A549 (cell line): Measurements from ENCODE around the gene ZSCAN1. TPM values are rescaled to one million over a fixed set of nuclear protein-coding genes. Genes with fewer than 3 reads are reported as not detected.

ENCODE experiments used
- ATAC-seq, 2 experiments: fragments of 200-7000 bp in 1 of 2; fragments of >200 bp in 1 of 2; cut with Nextera tagmentation in 1 of 2; cut with Tn5 transposase in 1 of 2; 3 replicates each; pipeline versions ENCODE4 v1.8.0 to v1.9.1; 2018 to 2020; ENCODE audit warnings: mild to moderate bottlenecking in 1 of 2, moderate library complexity in 1 of 2
- CTCF ChIA-PET: fragments of 300-600 bp; sonication (Branson Sonifier 250); formaldehyde crosslinking; extraction: SDS; loops from one replicate; lab custom pipeline; 2021; ENCODE audit warnings: antibody characterized with exemption, inconsistent platforms; lab: Yijun Ruan, JAX
- POLR2A ChIA-PET: fragments of 350-600 bp; formaldehyde crosslinking; extraction: SDS; loops from one replicate; lab custom pipeline; 2021; ENCODE audit warnings: antibody characterized with exemption, inconsistent platforms; lab: Yijun Ruan, JAX
- DNase-seq, 2 experiments: peaks; one replicate each; pipeline versions ENCODE4 v3.0.0 to v3.0.0-alpha.2; 2011 to 2016; ENCODE audit warnings: low read depth in 1 of 2, low spot score in 1 of 2
- FAIRE-seq: peaks from 2 replicates; lab custom pipeline; 2011; peaks lifted over from hg19 to GRCh38; lab: Jason Lieb, UNC
- H3K27ac ChIP-seq, 2 experiments: fragments of >200 bp; sonication (Bioruptor Twin); formaldehyde crosslinking; 3 replicates each; pipeline ENCODE4 v1.5.1; 2016 to 2017
- H3K4me1 ChIP-seq: fragments of >200 bp; sonication (Bioruptor Twin); formaldehyde crosslinking; 3 replicates; pipeline ENCODE4 v1.6.1; 2016
- H3K4me2 ChIP-seq: fragments of >200 bp; sonication (Bioruptor Twin); formaldehyde crosslinking; 3 replicates; pipeline ENCODE4 v1.6.1; 2016
- H3K4me3 ChIP-seq: fragments of >200 bp; sonication (Bioruptor Twin); formaldehyde crosslinking; 3 replicates; pipeline ENCODE4 v1.5.1; 2016
- H3K9me3 ChIP-seq: fragments of >200 bp; sonication (Bioruptor Twin); formaldehyde crosslinking; 3 replicates; pipeline ENCODE4 v1.6.1; 2016
- BHLHE40 ChIP-seq: IDR thresholded peaks from 2 replicates; pipeline ENCODE4 v1.6.1; 2012; ENCODE audit warnings: low read depth, low read length, inconsistent platforms
- CBX2 ChIP-seq: fragments of 200-600 bp; sonication (generic); IDR thresholded peaks from 2 replicates; pipeline ENCODE4 v1.6.1; 2016; ENCODE audit warnings: low read depth, mild to moderate bottlenecking, borderline replicate concordance
- CEBPB ChIP-seq, 2 experiments: fragments of >200 bp in 1 of 2; sonication (Bioruptor Twin) in 1 of 2; formaldehyde crosslinking in 1 of 2; IDR thresholded peaks; 2 replicates each; pipeline ENCODE4 v1.6.1; 2012 to 2016
- CTCF ChIP-seq: fragments of >200 bp; sonication (Bioruptor Twin); formaldehyde crosslinking; IDR thresholded peaks from 3 replicates; pipeline ENCODE4 v1.5.1; 2016
- EHMT2 ChIP-seq: fragments of 200-600 bp; sonication (generic); IDR thresholded peaks from 2 replicates; pipeline ENCODE4 v1.6.1; 2016; ENCODE audit warnings: antibody characterized with exemption, low read depth, mild to moderate bottlenecking, moderate library complexity
- EP300 ChIP-seq, 2 experiments: fragments of >200 bp; sonication (Bioruptor Twin); formaldehyde crosslinking; IDR thresholded peaks; 2 replicates in 1 of 2; 3 replicates in 1 of 2; pipeline ENCODE4 v1.6.1; 2016 to 2017
- FOXS1 ChIP-seq: fragments of 250-450 bp; sonication (Bioruptor Pico); IDR thresholded peaks from 2 replicates; pipeline ENCODE4 v1.5.0; 2020; ENCODE audit warnings: mild to moderate bottlenecking, moderate library complexity
- HMGXB4 ChIP-seq: fragments of 250-450 bp; sonication (Bioruptor Pico); IDR thresholded peaks from 2 replicates; pipeline ENCODE4 v1.5.0; 2021; ENCODE audit warnings: mild to moderate bottlenecking, moderate library complexity, borderline replicate concordance
- KDM1A ChIP-seq: fragments of 200-600 bp; sonication (generic); IDR thresholded peaks from 2 replicates; pipeline ENCODE4 v1.6.1; 2016; ENCODE audit warnings: low read depth, mild to moderate bottlenecking
- NFE2L2 ChIP-seq: fragments of 150-350 bp; conservative IDR thresholded peaks from 2 replicates; pipeline ENCODE4 v1.6.1; 2014; ENCODE audit warnings: low read length
- NPAS2 ChIP-seq: fragments of 250-450 bp; sonication (Bioruptor Pico); IDR thresholded peaks from 2 replicates; pipeline ENCODE4 v1.8.0; 2022; ENCODE audit warnings: mild to moderate bottlenecking, moderate library complexity, borderline replicate concordance
- PHF8 ChIP-seq: fragments of 200-600 bp; sonication (generic); IDR thresholded peaks from 2 replicates; pipeline ENCODE4 v1.6.1; 2016; ENCODE audit warnings: low read depth, mild to moderate bottlenecking, antibody characterized with exemption, moderate library complexity, borderline replicate concordance
- POLR2A ChIP-seq: IDR thresholded peaks from 2 replicates; pipeline ENCODE4 v1.6.1; 2012; ENCODE audit warnings: mild to moderate bottlenecking, low read length
- RARB ChIP-seq: fragments of 250-450 bp; sonication (Bioruptor Pico); IDR thresholded peaks from 2 replicates; pipeline ENCODE4 v1.8.0; 2021; ENCODE audit warnings: mild to moderate bottlenecking, moderate library complexity
- RCOR1 ChIP-seq: fragments of 150-350 bp; IDR thresholded peaks from 2 replicates; pipeline ENCODE4 v1.6.1; 2014; ENCODE audit warnings: antibody characterized with exemption, low read length, low read depth
- RFX5 ChIP-seq: fragments of 450-650 bp; IDR thresholded peaks from 2 replicates; pipeline ENCODE4 v1.7.1; 2014; ENCODE audit warnings: antibody characterized with exemption, mild to moderate bottlenecking, moderate library complexity
- RNF2 ChIP-seq: fragments of 200-600 bp; sonication (generic); IDR thresholded peaks from 2 replicates; pipeline ENCODE4 v1.6.1; 2016; ENCODE audit warnings: low read depth, mild to moderate bottlenecking, antibody characterized with exemption, moderate library complexity, borderline replicate concordance
- TFCP2L1 ChIP-seq: fragments of 250-450 bp; sonication (Bioruptor Pico); IDR thresholded peaks from 2 replicates; pipeline ENCODE4 v1.5.0; 2021; ENCODE audit warnings: mild to moderate bottlenecking
- ZSCAN20 ChIP-seq: fragments of 250-450 bp; sonication (Bioruptor Pico); IDR thresholded peaks from 2 replicates; pipeline ENCODE4 v1.8.0; 2022; ENCODE audit warnings: mild to moderate bottlenecking, moderate library complexity
- WGBS: methylation state at CpG from one replicate; pipeline ENCODE4 v1.1.6; 2017; ENCODE audit errors: missing lambda C conversion rate; 5-methylcytosine and 5-hydroxymethylcytosine counted together
- polyA plus RNA-seq, 4 experiments: library from polyadenylated mRNA; depleted of rRNA in 3 of 4; stranded (reverse); fragments of >200 nt; fragmentation: RNase III in 1 of 4; extraction: RNeasy Plus Mini Kit Qiagen cat#74134 plus additional on column Dnase treatment in 1 of 4; gene quantifications; 2 replicates in 3 of 4; 3 replicates in 1 of 4; pipeline ENCODE4 v1.2.3, GENCODE V29; 2011 to 2017

The ZSCAN1 gene
- polyA plus RNA-seq, 2 of the 4 experiments (the other 2 are of a cell fraction), result not detected

GRCh38 chr19:58009666-58010301 is 24.0 kb upstream of the ZSCAN1 start:
- peak; percentile 17 to 77 for DNase-seq

GRCh38 chr19:58010507-58010906 is 23.3 kb upstream of the ZSCAN1 start:
- CTCF ChIA-PET, result interaction anchor here (0.6 kb wide), 1 partner anchor 44 kb away, joined by 3 read pairs; no protein-coding TSS in a partner anchor
- FAIRE-seq (no peak), ATAC-seq (no peak)

More at GRCh38 chr19:58009666-58010301, 24.0 kb upstream of the ZSCAN1 start:
- FAIRE-seq, result no peak
- Histone ChIP-seq H3K4me2 (peak overlapping the region; percentile 23; the same call in 1 of the 3 replicates), H3K9me3 (peaks cover 89% of the 10 kb centered on the region), H3K4me3 (peak overlapping the region; percentile 20; the same call in 1 of the 3 replicates), H3K4me1 (no peaks in the 10 kb centered on the region), H3K27ac (no peak overlapping the region)
- WGBS, result 58% methylated on average over 39 of the region's 41 CpGs
- CTCF ChIA-PET, result interaction anchor here (0.6 kb wide), 1 partner anchor 45 kb away, joined by 3 read pairs; no protein-coding TSS in a partner anchor
- TF ChIP-seq CBX2, result no peak
- TF ChIP-seq EHMT2, result no peak
- no peak for TF ChIP-seq BHLHE40
- no peak for TF ChIP-seq CEBPB (IDR thresholded peaks at IDR 0.05)
- no peak for TF ChIP-seq PHF8
- TF ChIP-seq RCOR1, result no peak
- no peak for TF ChIP-seq NPAS2
- TF ChIP-seq ZSCAN20 (CRISPR knock-in tag), result no peak
- POLR2A ChIA-PET, result no interaction called here
- peak; percentile 54 to 87; a peak in 4 of 6 replicates for ATAC-seq

GRCh38 chr19:58014141-58014540 is 19.7 kb upstream of the ZSCAN1 start:
- H3K4me3 ChIP-seq, result no peak overlapping the region
- ChIA-PET POLR2A (no interaction called here), CTCF (interaction anchor here (0.6 to 0.7 kb wide), 3 partner anchors 15 to 359 kb away, joined by 3 to 4 read pairs (median 3); no protein-coding TSS in a partner anchor)
- ATAC-seq (no peak), DNase-seq (no peak), FAIRE-seq (no peak)
- TF ChIP-seq RCOR1 (no peak), CTCF (no peak), NFE2L2 (no peak), TFCP2L1 (CRISPR knock-in tag) (no peak), POLR2A (no peak), RFX5 (no peak)
- no peaks in the 10 kb centered on the region for H3K4me1 ChIP-seq
- H3K4me2 ChIP-seq, result no peak overlapping the region
- H3K27ac ChIP-seq, result no peak overlapping the region
- peaks cover 84% of the 10 kb centered on the region for H3K9me3 ChIP-seq
- WGBS, result 14% methylated on average over 5 of the region's 5 CpGs

More at GRCh38 chr19:58010507-58010906, 23.3 kb upstream of the ZSCAN1 start:
- Histone ChIP-seq H3K4me3 (no peak overlapping the region), H3K4me2 (no peak overlapping the region), H3K4me1 (no peaks in the 10 kb centered on the region), H3K9me3 (peaks cover 86% of the 10 kb centered on the region), H3K27ac (no peak overlapping the region)
- POLR2A ChIA-PET, result no interaction called here
- no peak for DNase-seq
- WGBS, result 87% methylated on average over 21 of the region's 22 CpGs
- TF ChIP-seq EP300 (IDR thresholded peaks at IDR 0.05), result no peak
- no peak for TF ChIP-seq RNF2
- no peak for TF ChIP-seq HMGXB4 (CRISPR knock-in tag)
- no peak for TF ChIP-seq FOXS1 (CRISPR knock-in tag)
- TF ChIP-seq CTCF, result no peak
- TF ChIP-seq KDM1A, result no peak
- no peak for TF ChIP-seq RARB
